IPS-15b (cell line): ENCODE results near the gene CCL20.
"Not testable (repeated sequence)": the region's sequence is repeated elsewhere in the genome, so short reads cannot be mapped to it uniquely, and the experiment has no call there.

Source experiments
- H3K27me3 ChIP-seq: one replicate; pipeline ENCODE4 v1.6.1; 2013; ENCODE audit warnings: low read length; ENCODE audit not compliant: control insufficient read depth, insufficient read depth
- H3K36me3 ChIP-seq: one replicate; pipeline ENCODE4 v1.6.1; 2013; ENCODE audit warnings: low read length; ENCODE audit not compliant: control insufficient read depth, insufficient read depth
- H3K4me1 ChIP-seq: one replicate; pipeline ENCODE4 v1.6.1; 2013; ENCODE audit warnings: mild to moderate bottlenecking, low read length; ENCODE audit not compliant: control insufficient read depth, insufficient read depth
- H3K4me3 ChIP-seq: one replicate; pipeline ENCODE4 v1.5.1; 2013; ENCODE audit warnings: low read depth, low read length
- H3K9ac ChIP-seq: one replicate; pipeline ENCODE4 v1.6.1; 2013; ENCODE audit warnings: low read depth, mild to moderate bottlenecking, low read length
- H3K9me3 ChIP-seq: one replicate; pipeline ENCODE4 v1.6.1; 2013; ENCODE audit warnings: mild to moderate bottlenecking, low read length; ENCODE audit not compliant: control insufficient read depth, insufficient read depth

The CCL20 gene

DNA sequence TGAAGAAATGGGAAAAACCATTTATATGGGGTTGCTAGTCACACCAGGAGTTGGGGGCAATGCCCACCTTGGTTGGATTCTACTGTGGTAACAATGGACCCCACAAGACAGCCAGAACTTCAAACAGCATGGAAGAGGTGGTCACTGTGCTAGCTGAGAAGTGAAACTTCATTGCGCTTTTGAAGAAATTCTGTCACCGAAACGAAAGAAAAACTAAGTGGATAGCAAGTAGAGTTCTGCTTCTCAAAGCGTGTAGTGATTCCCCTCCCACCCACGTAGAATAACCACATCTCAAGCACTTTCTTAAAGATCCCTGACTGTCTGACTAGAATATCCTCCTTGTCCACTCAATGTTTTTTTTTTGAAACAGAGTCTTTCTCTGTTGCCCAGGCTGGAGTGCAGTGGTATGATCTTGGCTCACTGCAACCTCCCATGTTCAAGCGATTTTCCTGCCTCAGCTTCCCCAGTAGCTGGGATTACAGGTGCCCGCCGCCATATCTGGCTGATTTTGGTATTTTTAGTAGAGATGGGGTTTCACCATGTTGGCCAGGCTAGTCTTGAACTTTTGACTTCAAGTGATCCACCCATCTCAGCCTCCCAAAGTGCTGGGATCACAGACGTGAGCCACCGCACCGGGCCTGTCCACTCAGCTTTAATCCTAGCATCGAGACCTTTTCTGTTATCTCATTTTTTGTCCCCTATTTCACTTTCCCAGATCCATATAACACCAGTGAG, 30.1 kb upstream of the CCL20 start:
- no peaks in the 10 kb centered on the region for H3K4me1 ChIP-seq
- no peaks in the 10 kb centered on the region for H3K27me3 ChIP-seq
- no peaks in the 10 kb centered on the region for H3K9me3 ChIP-seq
- H3K4me3 ChIP-seq: no peak overlapping the region
- no peak overlapping the region for H3K9ac ChIP-seq
- no peaks in the 10 kb centered on the region for H3K36me3 ChIP-seq

DNA sequence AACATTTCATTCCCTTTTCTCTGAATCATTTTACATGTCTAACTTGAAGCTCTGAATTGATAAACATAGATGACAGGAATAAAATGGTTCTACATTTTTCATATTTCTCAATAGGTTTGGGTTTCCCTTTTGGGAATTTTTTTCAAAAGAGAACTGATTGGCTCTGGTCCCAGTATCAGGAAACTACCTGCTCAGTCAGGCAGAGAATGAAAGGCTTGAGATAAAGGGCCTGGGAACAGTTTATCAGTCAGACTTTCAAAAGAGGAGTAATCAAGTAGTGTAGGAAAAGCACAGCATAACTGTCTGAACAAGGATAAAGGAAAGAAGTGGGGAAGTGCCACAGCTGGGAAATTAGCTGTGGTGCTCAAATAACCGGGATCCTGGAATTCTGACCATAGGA, 28.3 kb upstream of the CCL20 start:
- Histone ChIP-seq H3K9me3 (no peaks in the 10 kb centered on the region), H3K9ac (no peak overlapping the region), H3K4me1 (no peaks in the 10 kb centered on the region), H3K27me3 (no peaks in the 10 kb centered on the region), H3K36me3 (no peaks in the 10 kb centered on the region), H3K4me3 (no peak overlapping the region)

DNA sequence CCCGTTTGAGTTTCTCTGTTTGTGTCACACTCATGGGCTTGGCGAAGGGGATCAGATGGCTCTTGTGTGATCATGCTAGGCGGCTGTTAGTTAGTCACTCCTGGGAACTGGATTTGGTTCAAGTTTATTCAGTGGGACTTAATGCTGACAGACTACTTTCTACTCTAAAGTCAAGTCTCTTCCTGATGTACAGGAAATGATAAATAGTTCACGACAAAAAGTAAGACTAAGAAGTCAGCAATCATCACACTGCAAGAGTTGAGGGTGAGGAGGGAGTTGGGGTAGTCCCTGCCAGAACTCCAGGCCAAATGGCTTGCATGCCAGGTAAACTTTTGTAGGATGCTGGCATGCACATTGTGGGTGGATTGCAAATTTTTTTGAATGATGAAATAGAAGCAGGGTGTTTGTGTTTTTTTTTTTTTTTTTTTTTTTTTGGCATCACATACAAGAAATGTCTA, 25.1 kb upstream of the CCL20 start:
- Histone ChIP-seq H3K9ac (no peak overlapping the region), H3K9me3 (no peaks in the 10 kb centered on the region), H3K4me3 (no peak overlapping the region), H3K4me1 (no peaks in the 10 kb centered on the region), H3K36me3 (no peaks in the 10 kb centered on the region), H3K27me3 (no peaks in the 10 kb centered on the region)

DNA sequence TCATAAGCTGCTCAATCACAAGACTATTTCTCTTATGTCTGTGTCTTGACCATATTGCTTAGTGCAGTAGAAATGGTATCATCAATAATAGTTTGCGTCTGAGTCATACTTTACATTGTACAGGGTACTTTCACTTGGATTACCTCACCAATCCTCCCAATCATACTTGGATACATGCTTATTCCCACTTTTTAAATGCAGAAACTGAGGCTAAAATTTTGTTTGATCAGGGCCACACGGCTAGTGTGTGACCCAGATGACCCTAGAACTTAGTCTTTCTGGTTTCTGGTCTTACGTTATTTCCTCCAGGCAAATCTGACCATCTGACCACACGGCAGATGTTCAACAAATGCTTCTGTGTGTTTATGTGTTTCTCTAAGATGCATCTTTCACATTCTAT, 23.8 kb upstream of the CCL20 start:
- no peaks in the 10 kb centered on the region for H3K36me3 ChIP-seq
- H3K9ac ChIP-seq: no peak overlapping the region
- H3K27me3 ChIP-seq: no peaks in the 10 kb centered on the region
- no peaks in the 10 kb centered on the region for H3K9me3 ChIP-seq
- no peak overlapping the region for H3K4me3 ChIP-seq
- H3K4me1 ChIP-seq: no peaks in the 10 kb centered on the region

DNA sequence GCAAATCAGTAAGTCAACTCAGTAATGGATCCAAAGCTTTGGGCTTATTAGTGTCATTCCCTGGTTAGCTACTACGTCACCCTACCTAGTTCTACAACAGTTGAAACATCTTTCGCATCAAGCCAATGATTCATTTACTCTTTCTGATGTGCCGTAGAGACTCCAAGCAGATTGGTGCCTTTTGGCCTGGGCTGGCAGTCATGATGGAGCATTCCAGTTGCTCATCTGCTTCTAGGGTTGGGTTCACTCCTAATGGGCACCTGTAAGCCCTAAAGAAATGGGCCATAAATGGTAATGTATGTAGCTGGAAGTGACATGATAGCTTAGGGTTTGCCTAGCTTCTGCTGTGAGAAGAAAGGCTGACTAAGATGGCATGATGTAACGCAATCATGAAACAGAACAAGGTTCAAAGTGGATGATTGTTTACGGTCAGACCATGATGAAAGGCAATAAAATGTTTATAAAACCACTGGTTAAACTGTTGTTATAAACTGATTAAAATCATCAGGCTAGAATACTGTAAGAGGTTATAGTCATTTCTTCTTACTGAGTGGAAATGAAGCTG, 20.4 kb upstream of the CCL20 start:
- Histone ChIP-seq H3K36me3 (no peaks in the 10 kb centered on the region), H3K9ac (no peak overlapping the region), H3K4me1 (no peaks in the 10 kb centered on the region), H3K4me3 (no peak overlapping the region), H3K27me3 (no peaks in the 10 kb centered on the region), H3K9me3 (no peaks in the 10 kb centered on the region)

DNA sequence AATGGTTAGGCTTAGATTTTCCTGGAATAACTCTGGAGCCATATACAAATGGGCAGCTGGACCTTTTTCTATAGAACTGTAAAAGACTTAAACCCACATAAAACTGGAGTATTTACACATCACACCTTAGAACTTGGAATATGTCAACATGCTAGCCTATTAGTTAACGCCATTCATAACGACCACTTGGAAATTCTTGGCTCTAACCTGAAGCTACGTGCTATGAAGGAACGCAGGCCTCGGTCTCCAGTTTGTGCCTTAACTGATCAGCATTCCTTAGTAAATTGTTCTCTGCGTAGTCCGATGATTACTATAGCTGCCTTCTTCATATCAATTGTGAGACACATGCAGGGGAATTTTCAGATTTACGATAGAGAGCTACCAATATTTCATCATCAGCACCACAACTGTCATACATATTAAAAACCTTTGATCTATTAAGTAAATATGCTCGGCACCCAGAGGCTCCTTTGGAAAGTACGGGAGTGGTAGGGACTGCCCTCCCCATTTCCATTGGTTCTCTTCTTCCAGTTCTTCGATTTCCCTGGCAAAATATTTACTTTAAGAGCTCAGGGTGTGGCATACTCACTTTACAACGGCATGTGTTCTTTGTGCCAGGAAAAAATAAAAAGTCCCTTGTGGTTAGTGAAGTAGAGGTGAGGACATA, 17.5 kb upstream of the CCL20 start:
- Histone ChIP-seq H3K4me3 (no peak overlapping the region), H3K36me3 (no peaks in the 10 kb centered on the region), H3K4me1 (no peaks in the 10 kb centered on the region), H3K9ac (no peak overlapping the region), H3K9me3 (no peaks in the 10 kb centered on the region), H3K27me3 (no peaks in the 10 kb centered on the region)

DNA sequence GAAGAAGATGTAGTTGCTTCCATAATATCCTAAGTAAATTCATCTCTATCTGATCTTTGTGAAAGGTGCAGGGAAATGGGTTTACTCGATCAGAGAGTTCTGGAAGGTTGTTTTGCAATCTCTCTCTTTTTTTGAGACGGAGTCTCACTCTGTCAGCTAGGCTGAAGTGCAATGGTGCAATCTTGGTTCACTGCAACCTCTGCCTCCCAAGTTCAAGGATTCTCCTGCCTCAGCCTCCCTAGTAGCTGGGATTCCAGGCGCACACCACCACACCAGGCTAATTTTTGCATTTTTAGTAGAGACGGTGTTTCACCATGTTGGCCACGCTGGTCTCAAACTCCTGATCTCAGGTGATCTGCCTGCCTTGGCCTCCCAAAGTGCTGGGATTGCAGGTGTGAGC, 16.9 kb upstream of the CCL20 start:
- not testable (repeated sequence) for H3K27me3 ChIP-seq, H3K36me3 ChIP-seq, H3K9me3 ChIP-seq, H3K9ac ChIP-seq, H3K4me1 ChIP-seq, H3K4me3 ChIP-seq

DNA sequence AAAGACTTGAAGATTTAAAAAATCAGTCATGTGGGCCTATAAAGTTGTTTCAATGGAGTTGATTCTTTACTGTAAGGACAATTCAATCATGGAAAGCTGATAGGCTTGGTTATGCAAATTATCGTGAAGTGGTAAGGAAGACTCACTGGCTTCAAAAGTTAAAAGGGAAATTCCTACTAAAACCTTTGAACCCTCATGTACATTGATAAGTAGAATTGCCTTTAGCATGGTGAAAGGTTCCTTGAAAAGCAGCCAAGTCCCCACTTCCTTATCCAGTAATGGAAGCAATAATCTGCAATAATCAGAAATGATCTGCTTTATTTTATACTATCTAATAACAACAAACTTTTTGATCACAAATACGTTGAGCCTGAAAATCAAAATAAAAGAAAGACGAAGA, 14.4 kb upstream of the CCL20 start:
- no peaks in the 10 kb centered on the region for H3K27me3 ChIP-seq
- H3K4me1 ChIP-seq: no peaks in the 10 kb centered on the region
- no peaks in the 10 kb centered on the region for H3K36me3 ChIP-seq
- H3K9ac ChIP-seq: no peak overlapping the region
- no peak overlapping the region for H3K4me3 ChIP-seq
- no peaks in the 10 kb centered on the region for H3K9me3 ChIP-seq

DNA sequence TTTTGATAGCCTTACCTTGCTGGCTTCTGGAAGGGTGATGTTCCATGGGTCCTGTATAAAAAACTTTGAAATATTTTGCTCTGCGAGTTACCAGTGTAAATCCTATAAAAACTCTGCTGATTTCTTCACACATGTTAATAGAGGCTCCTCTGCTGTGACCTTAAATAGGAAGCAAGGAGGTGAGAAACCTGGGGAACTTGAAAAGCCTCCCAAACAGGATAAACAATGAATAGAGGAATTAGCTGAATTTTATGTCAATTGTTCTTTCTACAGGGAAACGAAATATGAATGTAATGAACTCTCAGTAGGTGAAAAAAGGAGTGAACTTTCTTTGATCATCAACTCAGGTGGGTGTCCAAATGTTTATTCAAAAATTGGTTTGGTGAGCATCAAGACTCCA, 10.8 kb upstream of the CCL20 start:
- no peaks in the 10 kb centered on the region for H3K9me3 ChIP-seq
- no peaks in the 10 kb centered on the region for H3K36me3 ChIP-seq
- H3K27me3 ChIP-seq: no peaks in the 10 kb centered on the region
- no peak overlapping the region for H3K4me3 ChIP-seq
- no peaks in the 10 kb centered on the region for H3K4me1 ChIP-seq
- no peak overlapping the region for H3K9ac ChIP-seq

DNA sequence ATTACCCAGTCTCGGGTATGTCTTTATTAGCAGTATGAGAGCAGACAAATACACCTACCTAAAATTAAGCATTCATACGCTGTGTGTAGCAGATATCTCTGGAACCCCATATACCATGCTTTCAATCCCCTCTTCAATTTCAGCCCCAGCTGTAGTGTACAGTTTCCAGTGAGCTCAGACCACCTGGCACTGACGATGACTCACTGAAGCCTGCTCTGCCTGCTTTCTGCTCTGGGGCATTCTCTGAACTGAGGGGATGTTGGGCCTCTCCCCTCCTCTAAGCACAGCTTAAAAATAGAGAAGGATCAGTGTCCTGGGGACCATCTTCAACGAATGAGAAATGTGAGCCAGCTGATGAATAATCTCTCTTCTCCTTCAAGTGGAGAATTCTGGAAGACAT, 8.7 kb upstream of the CCL20 start:
- H3K4me3 ChIP-seq: no peak overlapping the region
- no peaks in the 10 kb centered on the region for H3K4me1 ChIP-seq
- H3K9ac ChIP-seq: no peak overlapping the region
- H3K9me3 ChIP-seq: no peaks in the 10 kb centered on the region
- no peaks in the 10 kb centered on the region for H3K36me3 ChIP-seq
- H3K27me3 ChIP-seq: no peaks in the 10 kb centered on the region

DNA sequence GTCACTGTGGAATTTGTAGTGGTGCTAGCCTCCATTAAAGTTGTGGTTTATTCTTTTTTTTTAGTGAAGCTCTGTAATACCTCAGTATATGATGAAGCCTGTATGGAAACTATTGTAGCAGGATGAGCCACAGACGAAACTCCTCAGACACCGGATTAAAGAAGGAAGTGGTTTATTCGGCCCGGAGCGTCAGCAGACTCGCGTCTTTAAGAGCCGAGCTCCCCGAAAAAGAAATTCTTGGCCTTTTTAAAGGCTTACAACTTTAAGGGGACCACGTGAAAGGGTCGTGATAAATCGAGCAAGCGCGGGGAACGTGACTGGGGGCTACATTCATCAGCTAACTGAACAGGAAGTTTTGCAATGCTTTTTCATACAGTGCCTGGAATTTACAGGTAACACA, 8.1 kb upstream of the CCL20 start:
- no peaks in the 10 kb centered on the region for H3K36me3 ChIP-seq
- no peaks in the 10 kb centered on the region for H3K4me1 ChIP-seq
- H3K9ac ChIP-seq: no peak overlapping the region
- no peak overlapping the region for H3K4me3 ChIP-seq
- H3K27me3 ChIP-seq: no peaks in the 10 kb centered on the region
- no peaks in the 10 kb centered on the region for H3K9me3 ChIP-seq

DNA sequence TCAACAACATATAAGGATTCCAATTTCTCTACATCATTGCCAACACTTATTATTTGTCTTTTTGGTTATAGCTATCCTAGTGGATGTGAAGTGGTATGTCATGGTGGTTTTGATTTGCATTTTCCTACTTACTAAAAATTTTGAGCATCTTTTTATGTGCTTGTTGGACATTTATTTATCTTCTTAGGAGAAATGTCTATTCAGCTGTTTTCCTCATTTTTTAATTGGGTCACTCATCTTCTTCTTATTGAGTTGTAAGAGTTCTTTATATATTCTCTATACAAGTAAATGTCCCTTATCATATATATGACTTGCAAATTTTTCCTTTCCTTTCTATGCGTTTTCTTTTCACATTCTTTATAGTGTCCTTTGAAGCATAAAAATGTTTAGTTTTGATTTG, 4.7 kb upstream of the CCL20 start:
- Histone ChIP-seq H3K9ac (no peak overlapping the region), H3K4me1 (no peaks in the 10 kb centered on the region), H3K4me3 (no peak overlapping the region), H3K36me3 (no peaks in the 10 kb centered on the region), H3K9me3 (no peaks in the 10 kb centered on the region), H3K27me3 (no peaks in the 10 kb centered on the region)
